RPMI7951 (cell line): ENCODE data around the gene RWDD4. TPM values are rescaled to one million over a fixed set of nuclear protein-coding genes. Genes with fewer than 3 reads are reported as not detected.

ENCODE experiments used
- DNase-seq: peaks from one replicate; pipeline ENCODE4 v3.0.0-alpha.2; 2012; ENCODE audit warnings: low read depth
- total RNA-seq: library from RNA; depleted of rRNA; stranded (reverse); fragments of >200 nt; shearing (Covaris generic); gene quantifications from 2 replicates; pipeline ENCODE4 v1.2.3, GENCODE V29; 2014; rRNA removed

RWDD4 gene
- total RNA-seq, 1 experiment from 2014 or later: 31.4 TPM

DNA sequence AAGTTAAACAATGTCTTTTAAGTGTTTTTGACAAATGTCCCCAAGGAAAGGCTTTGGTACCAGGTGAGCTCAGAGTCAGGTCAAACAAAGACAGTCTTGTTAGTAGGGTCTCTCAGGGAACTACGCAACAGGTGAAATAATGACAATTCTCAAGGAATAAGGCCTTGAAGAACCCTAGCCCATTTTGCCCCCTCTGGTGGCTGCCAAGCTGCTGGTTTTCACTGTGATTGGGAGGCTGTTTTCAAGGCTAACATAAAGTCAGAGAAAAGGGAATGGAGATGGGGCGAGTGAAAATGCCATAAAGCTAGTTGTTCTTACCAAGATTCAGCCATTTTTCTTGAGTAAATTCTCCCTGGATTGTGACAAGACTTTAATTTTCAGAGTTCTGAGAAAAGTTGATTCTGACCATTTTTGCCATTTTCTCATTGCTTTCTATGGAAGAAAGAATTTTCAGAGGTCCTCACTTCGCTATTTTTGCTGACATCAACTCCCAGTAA, 58.7 kb downstream of the RWDD4 start:
- peak; percentile 22 for DNase-seq

DNA sequence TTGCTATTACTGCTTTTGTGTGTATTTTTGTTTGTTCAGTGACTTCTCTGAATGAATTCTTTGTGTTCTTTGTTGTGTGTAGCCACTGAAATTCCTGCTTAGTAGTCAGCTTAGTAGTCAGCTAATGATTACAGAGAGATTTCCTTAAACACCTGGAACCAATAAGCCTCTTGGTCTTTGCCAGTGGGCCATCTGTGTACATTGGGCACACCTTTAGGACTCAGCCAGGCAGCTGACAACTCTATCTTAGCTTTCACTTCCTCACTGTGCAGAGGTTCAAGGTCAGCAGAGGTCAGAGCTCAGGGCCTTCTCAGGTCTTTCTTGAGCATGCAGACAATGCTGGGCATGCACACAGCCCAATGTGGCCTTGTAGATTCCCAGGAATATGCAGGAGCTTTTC, 59.3 kb downstream of the RWDD4 start:
- DNase-seq: no peak

DNA sequence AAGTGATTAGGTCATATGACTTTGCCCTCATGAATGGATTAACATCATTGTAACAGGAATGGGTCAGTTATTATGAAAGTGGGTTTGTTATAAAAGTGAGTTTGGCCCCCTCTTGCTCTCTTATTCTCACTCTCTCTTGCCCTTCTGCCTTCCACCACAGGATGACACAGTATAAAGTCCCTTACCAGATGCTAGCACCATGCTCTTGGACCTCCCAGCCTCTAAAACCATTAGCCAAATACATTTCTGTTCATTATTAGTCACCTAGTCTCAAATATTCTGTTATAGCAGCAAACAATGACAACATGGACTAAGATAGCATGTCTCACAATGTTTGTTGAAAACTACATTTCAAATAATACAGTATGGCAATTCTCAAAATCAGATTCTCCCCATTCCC, 59.7 kb downstream of the RWDD4 start:
- DNase-seq: no peak

DNA sequence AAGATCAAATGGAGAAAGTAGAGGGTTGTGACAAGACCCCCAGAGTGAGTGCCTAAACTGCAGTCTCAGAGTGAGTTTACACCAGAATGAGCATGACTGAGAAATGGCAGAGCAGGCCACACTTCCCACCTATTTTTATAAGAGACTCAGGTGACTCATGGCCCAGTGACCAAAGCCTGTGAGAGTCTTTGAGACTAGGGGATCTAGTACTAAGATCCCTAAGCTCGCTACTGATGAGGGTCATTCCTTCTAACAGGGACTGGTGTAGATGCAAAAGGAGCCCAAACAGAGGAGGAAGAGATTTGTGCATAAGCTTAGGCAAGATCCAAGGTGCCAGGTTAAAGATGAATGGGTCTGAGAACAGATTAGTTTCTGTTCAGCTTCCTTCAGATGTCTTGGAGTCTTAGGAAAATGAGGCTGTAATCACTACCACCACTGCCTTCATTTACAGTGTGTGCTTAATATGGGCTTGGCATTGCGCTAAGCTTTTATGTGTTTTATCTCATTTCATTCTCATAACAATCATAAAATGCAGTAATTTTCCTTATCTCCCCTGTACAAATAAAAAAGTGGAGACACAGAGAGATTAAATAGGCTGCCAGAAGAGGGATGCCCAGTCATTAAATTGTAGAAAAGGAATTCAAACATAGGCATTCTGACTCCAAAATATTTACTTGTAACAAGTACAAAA, 62.8 kb downstream of the RWDD4 start:
- no peak for DNase-seq

DNA sequence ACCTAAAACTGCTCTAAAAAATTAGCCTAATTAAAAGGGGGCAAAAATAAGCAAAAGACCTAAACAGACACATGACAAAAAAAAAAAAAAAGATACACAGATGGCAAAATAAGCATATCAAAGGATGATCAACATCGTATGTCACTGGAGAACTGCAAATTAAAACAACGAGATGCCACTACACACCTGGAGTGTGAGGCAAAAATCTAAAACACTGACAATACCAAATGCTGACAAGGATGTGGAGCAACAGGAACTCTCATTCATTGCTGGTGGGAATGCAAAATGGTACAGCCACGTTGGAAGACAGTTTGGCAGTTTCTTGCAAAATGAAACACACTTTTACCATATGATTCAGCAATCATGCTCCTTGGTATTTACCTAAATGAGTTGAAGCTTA, 64.2 kb downstream of the RWDD4 start:
- no peak for DNase-seq

GRCh38 chr4:183591301-183591700, 67.7 kb downstream of the RWDD4 start:
- peak; percentile 46 for DNase-seq

Other genes starting within 250 kb of the RWDD4 start
- 15.6 and 16.9 TPM in 2 replicates for gene CDKN2AIP, start 214.5 kb downstream of the RWDD4 start, total RNA-seq
- 11.8 and 17.7 TPM in 2 replicates for gene ING2, start 154.1 kb downstream of the RWDD4 start, total RNA-seq
- gene TRAPPC11, start 108 bp upstream of the RWDD4 start, total RNA-seq: 32.1 and 34.6 TPM in 2 replicates
- gene STOX2, start 246.1 kb upstream of the RWDD4 start, total RNA-seq: 0.10 TPM in 1 of 2 replicates, not detected in the other